Brain microvascular endothelial cell (primary cell): ENCODE data around the gene C10orf105.
A peak's percentile ranks its signal among the peaks of the same experiment; 100 is the strongest.

ENCODE experiments used
- DNase-seq: peaks from one replicate; pipeline ENCODE4 v3.0.0-alpha.2; 2020
- H3K27ac ChIP-seq: fragments of 250-450 bp; sonication (Bioruptor Pico); 2 replicates; pipeline ENCODE4 v1.5.1; 2020; ENCODE audit warnings: mild to moderate bottlenecking, moderate library complexity
- H3K27me3 ChIP-seq: fragments of 250-450 bp; sonication (Bioruptor Pico); replicated peaks from 2 replicates; pipeline ENCODE4 v1.5.1; 2020; ENCODE audit warnings: mild to moderate bottlenecking
- H3K36me3 ChIP-seq: fragments of 250-450 bp; sonication (Bioruptor Pico); replicated peaks from 2 replicates; pipeline ENCODE4 v1.5.1; 2020; ENCODE audit warnings: mild to moderate bottlenecking
- H3K4me3 ChIP-seq: 2 replicates; pipeline ENCODE4 v1.5.1; 2011; ENCODE audit warnings: low read depth, mild to moderate bottlenecking, control low read depth, low read length, moderate library complexity
- in situ Hi-C: cut with HindIII; loops from 2 replicates; pipeline ENCODE4 v1.10.0; 2017; ENCODE audit warnings: low sequenced_read_pairs, low pct_ligation_motif_present
- TF ChIP-seq, protein P1 (sequence below): IDR thresholded peaks from 2 replicates; pipeline ENCODE4 v1.5.1; 2011; ENCODE audit warnings: low read depth, mild to moderate bottlenecking, moderate library complexity, low read length, control low read depth, inconsistent platforms; ENCODE audit errors: missing control alignments

C10orf105 gene

DNA sequence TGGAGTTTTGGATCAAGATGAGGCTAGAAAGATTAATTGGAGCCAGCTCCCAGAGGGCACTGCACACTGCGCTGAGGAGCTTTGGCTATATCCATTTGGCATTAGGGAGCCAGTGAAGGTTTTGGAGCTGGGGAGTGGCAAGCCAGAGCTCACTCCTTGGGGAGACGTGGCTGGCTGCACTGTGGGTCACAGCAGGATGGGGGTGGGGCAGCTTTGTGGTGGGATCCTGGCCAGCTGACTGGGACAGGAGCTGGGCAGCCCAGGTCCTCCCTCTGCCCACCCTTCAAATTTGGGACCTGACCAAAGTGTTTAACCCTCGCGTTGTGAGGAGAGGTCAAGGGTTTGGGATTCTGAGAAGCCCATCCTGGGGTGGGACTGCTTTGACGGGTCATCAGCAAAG is 5.0 kb downstream of the C10orf105 start:
- DNase-seq = no peak
- H3K36me3 ChIP-seq = no peaks in the 10 kb centered on the region
- H3K27me3 ChIP-seq = no peaks in the 10 kb centered on the region
- no peak overlapping the region for H3K27ac ChIP-seq
- in situ Hi-C loops = no loop called here
- TF ChIP-seq, protein P1, sequence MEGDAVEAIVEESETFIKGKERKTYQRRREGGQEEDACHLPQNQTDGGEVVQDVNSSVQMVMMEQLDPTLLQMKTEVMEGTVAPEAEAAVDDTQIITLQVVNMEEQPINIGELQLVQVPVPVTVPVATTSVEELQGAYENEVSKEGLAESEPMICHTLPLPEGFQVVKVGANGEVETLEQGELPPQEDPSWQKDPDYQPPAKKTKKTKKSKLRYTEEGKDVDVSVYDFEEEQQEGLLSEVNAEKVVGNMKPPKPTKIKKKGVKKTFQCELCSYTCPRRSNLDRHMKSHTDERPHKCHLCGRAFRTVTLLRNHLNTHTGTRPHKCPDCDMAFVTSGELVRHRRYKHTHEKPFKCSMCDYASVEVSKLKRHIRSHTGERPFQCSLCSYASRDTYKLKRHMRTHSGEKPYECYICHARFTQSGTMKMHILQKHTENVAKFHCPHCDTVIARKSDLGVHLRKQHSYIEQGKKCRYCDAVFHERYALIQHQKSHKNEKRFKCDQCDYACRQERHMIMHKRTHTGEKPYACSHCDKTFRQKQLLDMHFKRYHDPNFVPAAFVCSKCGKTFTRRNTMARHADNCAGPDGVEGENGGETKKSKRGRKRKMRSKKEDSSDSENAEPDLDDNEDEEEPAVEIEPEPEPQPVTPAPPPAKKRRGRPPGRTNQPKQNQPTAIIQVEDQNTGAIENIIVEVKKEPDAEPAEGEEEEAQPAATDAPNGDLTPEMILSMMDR = no peak
- H3K4me3 ChIP-seq = no peak overlapping the region

DNA sequence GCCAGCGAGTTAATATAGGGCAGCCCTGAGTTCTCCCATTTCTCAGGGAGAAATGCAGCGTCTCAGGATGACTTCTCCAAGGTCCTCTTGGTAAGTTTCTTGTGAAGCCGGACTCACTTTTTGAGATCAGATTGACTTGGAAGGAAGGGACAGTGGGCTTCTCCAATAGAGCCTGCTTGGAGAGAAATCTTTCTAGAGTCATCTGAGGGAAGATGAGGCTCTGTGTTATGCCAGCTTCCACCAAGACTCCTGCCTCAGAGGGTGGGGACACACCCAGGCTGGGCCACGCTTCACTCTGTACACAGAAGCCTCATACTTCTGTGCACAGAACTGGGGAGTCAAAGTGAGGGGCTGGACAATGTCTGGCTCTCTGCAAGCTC is 5.6 kb downstream of the C10orf105 start:
- in situ Hi-C loops = no loop called here
- DNase-seq = no peak
- H3K36me3 ChIP-seq = no peaks in the 10 kb centered on the region
- no peaks in the 10 kb centered on the region for H3K27me3 ChIP-seq
- TF ChIP-seq, protein P1 = no peak
- no peak overlapping the region for H3K4me3 ChIP-seq
- no peak overlapping the region for H3K27ac ChIP-seq

DNA sequence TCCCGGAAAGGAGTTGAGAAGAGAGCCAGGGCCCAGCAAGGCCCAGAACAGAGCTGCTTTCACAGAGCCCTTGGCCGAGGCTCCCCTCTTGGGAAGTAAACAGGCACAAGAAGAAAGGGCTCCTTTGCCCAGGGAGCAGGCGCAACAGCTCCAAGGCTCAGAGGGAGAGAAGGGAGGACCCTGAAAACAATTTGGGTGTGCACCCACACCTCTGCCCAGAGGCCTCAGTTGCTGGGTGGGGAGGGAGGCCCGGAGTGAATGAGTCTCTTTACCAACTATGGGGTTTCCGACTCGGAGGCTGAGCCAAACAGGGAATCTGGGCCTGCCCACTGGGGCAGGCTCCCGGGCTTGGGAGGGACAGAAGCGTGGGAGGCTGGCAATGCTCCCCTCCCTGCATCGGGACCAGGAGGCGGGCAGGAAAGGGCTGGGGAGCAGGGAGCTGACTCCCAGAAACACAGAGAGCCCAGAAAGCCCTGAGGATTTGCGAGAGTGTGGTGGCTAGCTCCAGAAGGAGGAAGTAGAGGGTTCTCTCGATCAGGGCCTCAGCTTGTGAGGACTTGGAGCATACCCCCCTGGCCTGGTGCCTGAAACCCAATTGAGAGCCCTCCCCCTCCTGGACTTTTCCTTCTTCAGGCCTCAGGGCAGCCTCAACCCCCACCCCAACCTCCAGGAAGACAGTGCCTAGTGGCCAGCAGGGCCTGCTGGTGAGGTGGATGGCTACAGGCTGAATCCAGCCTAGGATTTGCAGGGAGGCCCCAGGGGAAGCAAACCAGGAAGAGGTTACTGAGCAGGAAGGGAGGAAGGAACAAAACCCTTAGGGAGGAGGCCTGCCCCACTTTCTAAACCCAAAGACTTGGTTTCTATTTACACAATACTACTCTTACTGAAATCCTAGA is 6.2 kb downstream of the C10orf105 start:
- H3K36me3 ChIP-seq = no peaks in the 10 kb centered on the region
- peak; percentile 34 for DNase-seq
- peak overlapping the region; percentile 57 for H3K27ac ChIP-seq
- TF ChIP-seq, protein P1 = peak; percentile 40
- H3K27me3 ChIP-seq = no peaks in the 10 kb centered on the region
- H3K4me3 ChIP-seq = no peak overlapping the region
- in situ Hi-C loops = no loop called here

DNA sequence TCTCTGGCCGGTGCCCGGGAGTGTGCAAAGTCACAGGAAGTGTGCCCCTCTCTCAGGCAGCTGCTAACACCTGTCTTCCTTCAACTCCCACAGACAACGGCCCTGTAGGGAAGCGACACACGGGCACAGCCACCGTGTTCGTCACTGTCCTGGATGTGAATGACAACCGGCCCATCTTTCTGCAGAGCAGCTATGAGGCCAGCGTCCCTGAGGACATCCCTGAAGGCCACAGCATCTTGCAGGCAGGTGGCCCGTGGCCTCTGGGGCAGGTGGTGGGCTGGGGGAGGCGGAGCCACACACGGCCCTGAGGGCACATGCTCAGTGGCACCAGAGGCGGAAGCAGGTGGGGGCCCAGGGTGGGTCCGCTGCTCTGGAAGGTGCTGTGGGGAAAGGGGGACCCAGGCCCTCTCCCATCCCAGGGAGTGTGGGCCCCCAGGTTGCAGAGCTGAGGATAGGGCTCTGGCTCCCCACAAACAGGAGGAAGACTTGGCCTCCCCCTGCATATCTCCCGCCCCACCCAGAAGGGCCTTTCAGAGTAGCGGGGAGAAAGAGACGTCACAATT is 6.9 kb downstream of the C10orf105 start:
- Histone ChIP-seq H3K36me3 (no peaks in the 10 kb centered on the region), H3K27me3 (no peaks in the 10 kb centered on the region), H3K27ac (no peak overlapping the region), H3K4me3 (no peak overlapping the region)
- in situ Hi-C loops = no loop called here
- TF ChIP-seq, protein P1 = no peak
- no peak for DNase-seq

DNA sequence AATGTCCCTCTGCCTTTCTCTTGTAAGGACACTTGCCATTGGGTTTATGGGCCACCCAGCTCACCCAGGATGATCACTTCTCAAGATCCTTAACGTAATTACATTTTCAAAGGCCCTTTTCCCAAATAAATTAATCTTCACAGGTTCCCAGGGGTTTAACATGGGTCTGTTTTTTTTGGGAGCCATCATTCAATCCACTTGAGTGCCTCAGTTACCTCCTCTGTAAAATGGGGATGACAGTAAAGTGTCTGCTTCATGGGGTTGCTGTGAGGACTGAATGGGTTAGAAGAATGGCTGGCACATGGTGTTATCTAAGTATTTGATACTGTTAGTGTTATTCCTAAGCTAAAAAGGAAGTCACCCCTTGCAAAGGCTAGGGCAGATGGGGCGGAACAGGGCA is 7.4 kb downstream of the C10orf105 start:
- TF ChIP-seq, protein P1 = no peak
- no peak overlapping the region for H3K4me3 ChIP-seq
- H3K36me3 ChIP-seq = no peaks in the 10 kb centered on the region
- in situ Hi-C loops = no loop called here
- no peak overlapping the region for H3K27ac ChIP-seq
- DNase-seq = no peak
- no peaks in the 10 kb centered on the region for H3K27me3 ChIP-seq
